Measurements from ENCODE around the gene MPEG1.

GRCh38 chr11:59206635-59207034, 6.1 kb downstream of the MPEG1 start:
- TF ChIP-seq POLR2A (IDR thresholded peaks at IDR 0.05; ENCODE audit: low read length) (no peak), GATA1 (IDR thresholded peaks at IDR 0.05; ENCODE audit: low read depth, low read length) (no peak)
